ENCODE measurements around the gene DGKG. TPM values are rescaled to one million over a fixed set of nuclear protein-coding genes. Genes with fewer than 3 reads are reported as not detected.

DGKG gene
- total RNA-seq, 1 donor from 2014 or later, result not detected

DNA sequence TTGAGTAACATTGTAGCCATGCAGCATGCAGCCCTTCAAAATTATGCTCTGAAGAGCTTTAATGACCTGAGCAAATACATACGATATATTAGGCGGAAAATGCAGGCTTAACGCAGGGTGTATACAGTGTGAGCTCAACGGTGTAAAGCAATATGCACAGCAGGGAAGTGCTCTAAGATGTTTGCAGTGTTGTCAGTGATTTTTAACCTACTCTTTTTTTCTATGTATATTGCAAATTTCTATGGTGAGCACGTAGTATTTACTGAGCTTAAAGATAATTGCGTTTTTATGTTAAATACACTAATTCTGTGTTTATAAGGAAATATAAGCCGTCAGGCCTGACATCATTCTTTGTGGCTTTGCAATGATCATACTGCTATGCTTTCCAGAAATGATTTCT lies 42.1 kb downstream of the DGKG start:
- DNase-seq (ENCODE audit: low read depth in 2 of 2), result no peak

DNA sequence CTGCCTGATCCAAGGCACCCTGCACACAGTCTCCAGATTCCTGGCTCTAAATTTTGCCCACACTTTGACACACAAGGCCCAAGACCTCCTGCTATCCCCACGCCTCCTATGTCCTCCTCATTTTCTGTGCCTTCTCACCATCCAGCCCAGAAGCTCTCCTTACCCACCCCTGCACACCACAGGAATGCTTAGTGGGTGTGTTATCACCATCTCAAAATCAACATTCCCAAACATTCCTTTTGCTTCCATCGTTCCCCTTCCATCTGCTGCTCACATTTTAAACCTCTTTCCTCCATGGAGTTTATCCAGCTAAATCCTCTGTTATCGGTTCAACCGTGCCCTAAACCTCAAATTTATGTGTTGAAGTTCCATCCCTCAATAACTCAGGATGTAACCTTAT lies 43.9 kb downstream of the DGKG start:
- no peak for DNase-seq (ENCODE audit: low read depth in 2 of 2)

DNA sequence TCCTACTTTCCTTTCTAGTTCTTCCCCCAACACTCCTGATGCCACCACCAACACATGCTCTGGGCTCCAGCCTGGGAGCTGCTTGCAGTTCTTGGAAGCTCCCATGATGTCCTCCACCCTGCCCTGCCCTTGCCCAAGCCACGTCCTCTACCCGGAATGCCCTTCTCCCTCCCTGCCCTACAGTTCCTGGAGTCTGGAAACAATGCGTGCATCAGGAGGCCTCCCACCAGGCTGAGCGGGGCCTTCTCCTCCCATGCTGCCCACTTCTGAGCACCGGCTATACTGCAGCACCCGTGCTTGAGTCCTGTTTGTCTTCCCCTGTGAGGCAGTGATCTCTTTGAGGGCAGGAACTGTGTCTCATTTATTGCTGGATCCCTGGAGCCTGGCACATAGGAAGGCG lies 44.6 kb downstream of the DGKG start:
- no peak for DNase-seq (ENCODE audit: low read depth in 2 of 2)

DNA sequence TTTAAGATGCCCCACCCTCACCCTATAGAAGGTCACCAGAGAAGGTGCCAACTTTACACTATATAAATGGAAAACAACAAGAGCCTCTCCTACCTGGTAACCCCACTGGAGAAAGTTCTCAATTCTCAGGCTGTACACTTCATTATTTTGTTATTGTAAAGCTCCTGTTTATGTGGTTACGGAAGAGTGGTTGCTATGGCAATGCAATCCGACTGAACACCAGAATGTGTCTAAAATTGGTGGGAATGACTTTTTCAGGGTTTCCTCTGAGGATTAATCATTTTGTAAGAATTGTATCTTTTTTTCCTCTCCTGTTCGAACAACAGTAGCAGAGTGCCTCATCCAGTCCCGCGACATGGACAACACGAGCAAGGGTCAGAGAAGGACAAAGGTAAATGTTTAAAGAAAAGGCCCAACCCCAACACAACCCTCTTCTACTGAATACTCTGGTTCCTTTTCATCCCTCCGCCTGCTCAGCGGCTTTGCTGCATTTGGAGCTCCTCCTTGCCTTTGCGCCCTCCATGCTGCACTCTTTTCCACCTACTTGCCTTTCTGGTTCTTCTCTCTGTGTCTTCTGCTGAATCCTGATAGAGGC lies 45.3 kb downstream of the DGKG start:
- DNase-seq (ENCODE audit: low read depth in 2 of 2), result no peak

DNA sequence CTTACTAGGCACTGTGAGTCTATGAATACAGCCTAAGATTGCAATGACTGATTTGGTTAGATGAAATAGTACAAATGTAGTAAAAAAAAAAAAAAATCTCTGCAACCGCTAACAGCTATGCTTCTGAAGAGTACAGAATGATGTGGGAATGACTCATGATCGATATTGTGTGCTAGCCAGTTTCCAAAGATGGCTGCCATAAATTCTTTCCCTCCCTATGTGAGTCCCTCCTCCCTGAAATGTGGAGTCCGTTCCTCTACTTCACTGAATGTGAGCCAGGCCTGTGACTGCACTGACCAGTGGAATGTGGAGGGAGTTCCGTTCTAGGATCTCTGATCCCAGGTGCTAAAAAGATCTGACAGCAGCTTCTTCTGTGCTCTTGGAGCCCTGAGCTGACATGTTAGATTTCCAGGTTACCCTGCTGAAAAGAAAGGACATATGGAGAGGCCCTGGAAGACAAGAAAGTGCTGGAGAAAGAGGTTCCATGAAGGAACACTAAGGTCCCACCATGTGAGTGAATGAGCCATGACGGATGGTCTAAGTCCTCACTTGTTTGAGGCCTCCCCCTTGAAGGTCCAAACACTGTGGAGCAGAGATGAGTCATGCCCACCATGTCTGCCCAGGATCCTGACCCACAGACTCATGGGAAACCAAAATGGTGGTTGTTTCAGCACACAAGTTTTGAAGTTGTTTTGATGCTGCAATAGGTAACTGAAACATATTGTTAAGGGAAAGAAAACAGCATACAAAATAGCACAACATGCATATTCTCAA lies 46.3 kb downstream of the DGKG start:
- no peak for DNase-seq (ENCODE audit: low read depth in 2 of 2)

- DNase-seq (ENCODE audit: low read depth in 2 of 2), result no peak
Observed at GRCh38 chr3:186314896-186315295, 47.1 kb downstream of the DGKG start.

GRCh38 chr3:186311441-186311840 lies 50.6 kb downstream of the DGKG start:
- no peak for DNase-seq (ENCODE audit: low read depth in 2 of 2)

DNA sequence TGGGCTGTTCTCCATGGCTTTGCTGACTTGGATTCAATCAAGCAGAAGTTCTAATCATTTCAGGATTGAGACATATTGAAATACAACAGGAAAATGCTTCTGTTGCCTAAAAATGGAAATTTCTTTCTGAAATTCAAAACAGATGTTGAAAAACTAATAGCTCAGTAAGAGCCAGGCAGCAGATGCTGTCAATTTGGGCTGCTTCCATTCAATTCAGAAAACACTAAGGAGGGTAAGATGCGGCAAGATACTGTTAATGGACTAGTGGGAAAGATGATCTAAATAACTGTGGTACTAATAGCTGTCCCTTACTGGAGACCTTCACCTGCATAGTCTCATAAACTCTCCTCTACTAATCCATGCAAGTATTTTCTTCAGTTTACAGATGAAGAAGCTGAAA lies 53.5 kb downstream of the DGKG start:
- no peak for DNase-seq (ENCODE audit: low read depth in 2 of 2)

GRCh38 chr3:186307594-186308221 lies 54.3 kb downstream of the DGKG start:
- DNase-seq (ENCODE audit: low read depth in 2 of 2), result peak; percentile 60 to 65

GRCh38 chr3:186305286-186305685 lies 56.7 kb downstream of the DGKG start:
- DNase-seq (ENCODE audit: low read depth in 2 of 2), result no peak

GRCh38 chr3:186303965-186304364 lies 58.1 kb downstream of the DGKG start:
- no peak for DNase-seq (ENCODE audit: low read depth in 2 of 2)

GRCh38 chr3:186299327-186299726 lies 62.7 kb downstream of the DGKG start:
- no peak for DNase-seq (ENCODE audit: low read depth in 2 of 2)

GRCh38 chr3:186298876-186299275 lies 63.2 kb downstream of the DGKG start:
- no peak for DNase-seq (ENCODE audit: low read depth in 2 of 2)

GRCh38 chr3:186290796-186291195 lies 71.2 kb downstream of the DGKG start:
- no peak for DNase-seq (ENCODE audit: low read depth in 2 of 2)

- DNase-seq (ENCODE audit: low read depth in 2 of 2), result peak in 1 of 2 donors; percentile 73
Observed at GRCh38 chr3:186287711-186288110, 74.3 kb downstream of the DGKG start.

- DNase-seq (ENCODE audit: low read depth in 2 of 2), result peak; percentile 33 to 79
Observed at GRCh38 chr3:186286114-186286513, 75.9 kb downstream of the DGKG start.

DNA sequence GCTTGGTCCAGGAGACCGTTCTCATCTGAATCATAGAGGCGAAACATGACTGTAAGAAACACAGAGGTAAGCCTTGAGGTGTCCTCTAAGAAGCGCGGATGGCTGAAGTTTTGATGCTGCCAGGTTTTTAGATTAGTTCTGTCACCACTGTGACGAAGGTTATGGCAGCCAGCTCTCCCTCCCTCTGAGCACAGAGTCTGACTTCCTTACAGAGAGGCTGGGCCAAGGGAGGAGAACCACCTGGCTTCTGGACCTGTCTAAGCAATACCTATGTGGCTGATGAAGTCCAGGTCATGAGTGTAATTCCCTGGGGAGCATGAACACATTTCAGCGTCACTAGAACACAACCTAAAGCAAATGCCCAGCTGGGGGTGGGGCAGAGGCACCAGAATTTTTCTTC lies 77.4 kb downstream of the DGKG start:
- no peak for DNase-seq (ENCODE audit: low read depth in 2 of 2)

DNA sequence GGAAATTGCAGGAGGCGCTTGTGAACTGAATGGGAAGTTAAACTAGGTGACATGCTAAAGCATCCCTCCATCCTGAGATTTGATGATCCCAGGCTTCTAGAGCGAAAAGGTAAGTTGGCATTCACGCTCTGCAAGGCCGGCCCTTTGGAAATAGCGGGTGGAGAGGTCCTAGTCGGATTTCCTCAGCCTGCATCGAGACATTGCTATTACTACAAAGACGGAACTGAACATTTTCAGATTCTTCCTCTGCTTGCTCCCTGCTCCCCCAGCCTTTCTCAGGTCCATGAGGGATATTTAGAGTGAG lies 77.7 kb downstream of the DGKG start:
- DNase-seq (ENCODE audit: low read depth in 2 of 2), result no peak

DNA sequence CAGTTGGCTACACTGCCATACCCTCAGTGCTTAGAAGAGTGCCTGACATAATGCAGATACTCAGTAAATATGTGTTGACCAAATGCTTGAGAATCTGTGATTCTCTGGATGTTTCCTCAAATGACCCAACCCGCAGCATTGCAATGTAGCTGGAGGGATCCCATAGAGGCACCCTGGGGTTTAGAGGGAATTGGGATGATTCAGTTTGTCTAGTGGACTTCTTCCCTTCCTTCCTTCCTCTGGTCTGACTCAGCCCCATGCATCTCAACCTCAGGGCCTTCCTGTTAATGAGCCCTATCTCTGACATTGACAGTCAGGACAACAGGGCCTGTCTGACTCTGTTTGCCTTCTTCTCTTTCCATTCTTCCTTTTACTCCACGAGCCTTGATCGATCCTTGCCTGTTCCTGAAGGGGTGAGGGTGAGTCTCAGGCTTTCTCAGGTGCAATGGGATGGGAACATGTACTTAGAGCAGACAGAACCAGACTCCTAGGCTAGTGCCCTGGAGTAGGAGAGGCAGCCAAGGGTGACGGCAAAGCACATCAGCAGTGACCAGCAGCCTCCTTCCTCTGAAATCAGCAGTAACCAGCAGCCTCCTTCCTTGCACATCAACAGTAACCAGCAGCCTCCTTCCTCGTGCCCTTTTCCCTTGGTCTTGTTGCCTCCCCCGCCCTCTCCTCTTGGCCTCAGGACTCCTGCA lies 78.2 kb downstream of the DGKG start:
- peak; percentile 16 to 72 for DNase-seq (ENCODE audit: low read depth in 2 of 2)

DNA sequence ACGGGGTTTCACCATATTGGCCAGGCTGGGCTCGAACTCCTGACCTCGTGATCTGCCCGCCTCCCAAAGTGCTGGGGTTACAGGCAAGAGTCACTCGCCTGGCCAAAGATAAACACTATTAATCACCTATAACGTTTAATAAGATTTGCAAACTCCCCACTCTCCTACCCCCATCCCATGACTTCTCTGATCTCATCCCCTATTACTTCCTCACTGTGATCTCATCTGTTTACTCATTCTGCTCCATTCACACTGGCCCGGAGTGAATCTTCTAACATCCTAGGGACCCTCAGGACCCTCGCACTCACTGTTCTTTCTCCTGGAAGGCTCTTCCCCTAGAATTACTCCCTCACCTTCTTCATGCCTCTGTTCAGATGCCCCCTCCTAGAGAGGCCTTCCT lies 78.9 kb downstream of the DGKG start:
- DNase-seq (ENCODE audit: low read depth in 2 of 2), result peak in 1 of 2 donors; percentile 61

- peak; percentile 25 to 87 for DNase-seq (ENCODE audit: low read depth in 2 of 2)
Observed at GRCh38 chr3:186281176-186281575, 80.9 kb downstream of the DGKG start.

DNA sequence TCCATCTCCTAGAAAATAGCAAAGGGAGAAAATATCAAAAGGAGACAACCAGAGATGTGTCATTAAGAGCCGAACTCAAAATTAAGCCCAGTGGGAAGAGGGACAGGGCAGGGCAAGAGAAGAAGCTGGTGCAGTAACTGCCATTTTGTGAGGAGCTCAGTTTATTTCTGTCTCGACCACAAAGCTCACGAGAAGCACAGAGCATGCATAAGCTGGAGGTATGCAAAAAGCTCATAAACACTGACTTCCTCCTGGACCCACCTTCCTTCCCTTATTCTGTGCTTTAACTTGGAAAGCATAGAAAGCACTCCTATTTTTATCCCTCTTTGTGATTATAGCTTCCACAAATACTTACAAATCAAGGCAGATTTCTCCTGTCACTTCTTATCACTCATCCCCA lies 81.3 kb downstream of the DGKG start:
- DNase-seq (ENCODE audit: low read depth in 2 of 2), result no peak

Data from lung microvascular endothelial cell (primary cell).